LoVo (cell line): ENCODE results near the gene TPSAB1.
A peak's percentile ranks its signal among the peaks of the same experiment; 100 is the strongest.
"Not testable (repeated sequence)": the region's sequence is repeated elsewhere in the genome, so short reads cannot be mapped to it uniquely, and the experiment has no call there.

Experiments used
- DNase-seq: peaks from one replicate; pipeline ENCODE4 v3.0.0-alpha.2; 2016; ENCODE audit warnings: low spot score

Gene TPSAB1

GRCh38 chr16:1240436-1240835 lies at the start of gene TPSAB1:
Gene TPSAB1 (plus strand): TSS chr16:1240705. CDS start chr16:1240939, 234 bp downstream.
- not testable (repeated sequence) for DNase-seq

GRCh38 chr16:1190789-1191188 lies 49.7 kb upstream of the TPSAB1 start:
- not testable (repeated sequence) for DNase-seq

- no peak for DNase-seq
These were observed 48.0 kb upstream of the TPSAB1 start for GRCh38 chr16:1192384-1193073.

- peak; percentile 27 for DNase-seq
These were observed 47.2 kb upstream of the TPSAB1 start for GRCh38 chr16:1193143-1193824.

GRCh38 chr16:1193825-1194581 lies 46.5 kb upstream of the TPSAB1 start:
- no peak for DNase-seq

- DNase-seq = no peak
These were observed 45.7 kb upstream of the TPSAB1 start for GRCh38 chr16:1194665-1195392.

GRCh38 chr16:1195393-1195666 lies 45.2 kb upstream of the TPSAB1 start:
- DNase-seq = no peak

GRCh38 chr16:1196494-1196893 lies 44.0 kb upstream of the TPSAB1 start:
- no peak for DNase-seq

- DNase-seq = no peak
These were observed 43.2 kb upstream of the TPSAB1 start for GRCh38 chr16:1197237-1197866.

- DNase-seq = no peak
These were observed 42.3 kb upstream of the TPSAB1 start for GRCh38 chr16:1198194-1198593.

GRCh38 chr16:1198671-1199346 lies 41.7 kb upstream of the TPSAB1 start:
- not testable (repeated sequence) for DNase-seq

GRCh38 chr16:1199347-1200013 lies 41.0 kb upstream of the TPSAB1 start:
- no peak for DNase-seq

- no peak for DNase-seq
These were observed 40.4 kb upstream of the TPSAB1 start for GRCh38 chr16:1200014-1200627.

- no peak for DNase-seq
These were observed 39.1 kb upstream of the TPSAB1 start for GRCh38 chr16:1201444-1201843.

- DNase-seq = no peak
These were observed 38.2 kb upstream of the TPSAB1 start for GRCh38 chr16:1202274-1202673.

GRCh38 chr16:1204933-1205332 lies 35.6 kb upstream of the TPSAB1 start:
- no peak for DNase-seq

GRCh38 chr16:1206326-1206725 lies 34.2 kb upstream of the TPSAB1 start:
- DNase-seq = no peak

GRCh38 chr16:1206786-1207185 lies 33.7 kb upstream of the TPSAB1 start:
- DNase-seq = no peak

- no peak for DNase-seq
These were observed 32.2 kb upstream of the TPSAB1 start for GRCh38 chr16:1208239-1208830.

GRCh38 chr16:1209081-1209480 lies 31.4 kb upstream of the TPSAB1 start:
- no peak for DNase-seq
